Liver (tissue), 9 donors: Measurements from ENCODE around the gene GUCY1A1. TPM values are rescaled to one million over a fixed set of nuclear protein-coding genes. Genes with fewer than 3 reads are reported as not detected.
"Not testable (repeated sequence)": the region's sequence is repeated elsewhere in the genome, so short reads cannot be mapped to it uniquely, and the experiment has no call there.

Experiments
- DNase-seq: peaks from one replicate; pipeline ENCODE4 v3.0.0-alpha.2; 2017; ENCODE audit warnings: low spot score
- H3K27ac ChIP-seq, 2 donors: one replicate each; pipeline ENCODE4 v1.7.0; 2013; ENCODE audit warnings: inconsistent platforms in 2 of 2, low read length in 2 of 2, control low read depth in 1 of 2, low read depth in 1 of 2, mild to moderate bottlenecking in 1 of 2
- H3K27me3 ChIP-seq, 4 donors: one replicate each; pipeline versions ENCODE4 v1.6.1 to v1.7.0; 2013; ENCODE audit warnings: low read length in 3 of 4, inconsistent platforms in 1 of 4, mild to moderate bottlenecking in 1 of 4, moderate library complexity in 1 of 4; ENCODE audit not compliant: control insufficient read depth in 4 of 4, insufficient read depth in 4 of 4
- H3K36me3 ChIP-seq, 4 donors: one replicate each; pipeline versions ENCODE4 v1.6.1 to v1.7.0; 2013; ENCODE audit warnings: low read length in 3 of 4, mild to moderate bottlenecking in 3 of 4, low read depth in 1 of 4, moderate library complexity in 1 of 4; ENCODE audit not compliant: control insufficient read depth in 4 of 4, insufficient read depth in 3 of 4
- H3K4me1 ChIP-seq, 4 donors: one replicate each; pipeline versions ENCODE4 v1.6.1 to v1.7.0; 2013; ENCODE audit warnings: low read length in 3 of 4, mild to moderate bottlenecking in 3 of 4, moderate library complexity in 1 of 4; ENCODE audit not compliant: control insufficient read depth in 4 of 4, insufficient read depth in 4 of 4
- H3K4me3 ChIP-seq, 3 donors: one replicate each; pipeline versions ENCODE4 v1.6.1 to v1.7.0; 2013; ENCODE audit warnings: low read length in 3 of 3, control low read depth in 1 of 3, low read depth in 1 of 3, mild to moderate bottlenecking in 1 of 3
- H3K9ac ChIP-seq, 2 donors: one replicate each; pipeline ENCODE4 v1.7.0; 2013; ENCODE audit warnings: low read length in 2 of 2, mild to moderate bottlenecking in 2 of 2, moderate library complexity in 2 of 2, control low read depth in 1 of 2, low read depth in 1 of 2
- H3K9me3 ChIP-seq, 4 donors: one replicate each; pipeline versions ENCODE4 v1.6.1 to v1.7.0; 2013; ENCODE audit warnings: low read length in 3 of 4; ENCODE audit not compliant: control insufficient read depth in 4 of 4
- EGR1 ChIP-seq, 2 donors: IDR thresholded peaks; 2 replicates each; pipeline ENCODE4 v1.6.1; 2016 to 2018; ENCODE audit warnings: antibody characterized with exemption in 2 of 2, low read depth in 2 of 2
- FOXA1 ChIP-seq: IDR thresholded peaks from 2 replicates; pipeline ENCODE4 v1.6.1; 2016; ENCODE audit warnings: antibody characterized with exemption
- FOXA2 ChIP-seq: IDR thresholded peaks from 2 replicates; pipeline ENCODE4 v1.6.1; 2016; ENCODE audit warnings: antibody characterized with exemption
- GABPA ChIP-seq, 2 donors: IDR thresholded peaks in 1 of 2; conservative IDR thresholded peaks in 1 of 2; 2 replicates each; pipeline ENCODE4 v1.6.1; 2016; ENCODE audit warnings: antibody characterized with exemption in 2 of 2, mild to moderate bottlenecking in 1 of 2, moderate library complexity in 1 of 2
- HNF4A ChIP-seq, 2 donors: conservative IDR thresholded peaks; 2 replicates each; pipeline ENCODE4 v1.6.1; 2016; ENCODE audit warnings: antibody characterized with exemption in 2 of 2, mild to moderate bottlenecking in 2 of 2
- HNF4G ChIP-seq: IDR thresholded peaks from 2 replicates; pipeline ENCODE4 v1.6.1; 2016; ENCODE audit warnings: antibody characterized with exemption
- NR2F2 ChIP-seq: IDR thresholded peaks from 2 replicates; pipeline ENCODE4 v1.6.1; 2016; ENCODE audit warnings: antibody characterized with exemption
- RAD21 ChIP-seq, 2 donors: IDR thresholded peaks; 2 replicates each; pipeline ENCODE4 v1.6.1; 2016; ENCODE audit warnings: antibody characterized with exemption in 2 of 2, mild to moderate bottlenecking in 2 of 2
- RXRA ChIP-seq, 2 donors: IDR thresholded peaks; 2 replicates each; pipeline ENCODE4 v1.6.1; 2017 to 2018; ENCODE audit warnings: antibody characterized with exemption in 2 of 2, mild to moderate bottlenecking in 1 of 2
- SP1 ChIP-seq: IDR thresholded peaks from 2 replicates; pipeline ENCODE4 v1.6.1; 2018; ENCODE audit warnings: antibody characterized with exemption, mild to moderate bottlenecking
- TAF1 ChIP-seq: conservative IDR thresholded peaks from 2 replicates; pipeline ENCODE4 v1.6.1; 2016; ENCODE audit warnings: antibody characterized with exemption, mild to moderate bottlenecking
- WGBS: extraction: QIAGEN DNeasy Blood & Tissue Kit; methylation state at CpG from one replicate; pipeline ENCODE4 v1.1.7; 2013; 5-methylcytosine and 5-hydroxymethylcytosine counted together
- polyA plus RNA-seq, 2 donors: library from polyadenylated mRNA; stranded (reverse) in 1 of 2; unstranded in 1 of 2; fragments of 200-250 nt in 1 of 2; fragments of >200 nt in 1 of 2; fragmentation: Nextera tagmentation in 1 of 2; extraction: Ambion mirVana in 1 of 2; gene quantifications; one replicate each; pipeline versions ENCODE4 v1.2.1 to v1.2.3, GENCODE V29; 2013 to 2015
- total RNA-seq, 2 donors: library from RNA; depleted of rRNA; stranded (reverse); fragments of >200 nt; gene quantifications; one replicate each; pipeline ENCODE4 v1.2.3, GENCODE V29; 2014
- TF ChIP-seq, protein P1 (sequence below): IDR thresholded peaks from 2 replicates; pipeline ENCODE4 v1.6.1; 2016; ENCODE audit warnings: antibody characterized with exemption
- TF ChIP-seq, protein P2 (sequence below): IDR thresholded peaks from 2 replicates; pipeline ENCODE4 v1.6.1; 2016; ENCODE audit warnings: antibody characterized with exemption
- TF ChIP-seq, protein P3 (sequence below): fragments of 150-350 bp; IDR thresholded peaks from 2 replicates; pipeline ENCODE4 v1.5.1; 2017; ENCODE audit warnings: improper control_type of control experiment, low read depth, low read length; ENCODE audit not compliant: missing input control
- TF ChIP-seq, protein P4 (sequence below): IDR thresholded peaks from 2 replicates; pipeline ENCODE4 v1.6.1; 2016; ENCODE audit warnings: antibody characterized with exemption
- donor health status: healthy.
- donor health status: healthy.
- donor health status: healthy.
- donor health status: healthy.
- donor health status: healthy.

Gene GUCY1A1
- total and polyA plus RNA-seq, 4 donors = 2.8 to 13.5 (median 7.6) TPM

DNA sequence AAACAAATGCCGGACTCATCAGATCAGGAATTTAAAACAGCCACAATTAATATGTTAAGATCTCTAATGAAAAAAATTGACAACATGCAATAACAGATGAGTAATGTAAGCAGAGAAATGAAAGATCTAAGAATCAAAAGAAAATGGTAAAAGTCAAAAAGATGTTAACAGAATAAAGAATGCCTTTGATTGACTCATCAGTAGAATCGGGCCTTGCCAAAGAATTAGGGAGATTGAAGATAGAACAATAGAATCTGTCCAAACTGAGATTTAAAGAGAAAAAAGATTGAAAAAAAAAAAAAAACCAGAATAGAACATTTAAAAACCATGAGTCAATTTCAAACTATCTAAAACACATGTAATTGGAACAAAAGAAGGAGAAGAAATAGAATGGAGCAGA, 25.9 kb upstream of the GUCY1A1 start:
- H3K9me3 ChIP-seq = no peaks in the 10 kb centered on the region
- no peak overlapping the region for H3K27ac ChIP-seq
- H3K36me3 ChIP-seq = no peaks in the 10 kb centered on the region
- 90% methylated on average over 2 of the region's 2 CpGs for WGBS
- no peak for DNase-seq
- TF ChIP-seq HNF4G (no peak), SP1 (no peak), FOXA2 (no peak), RAD21 (IDR thresholded peaks at IDR 0.05) (no peak), EGR1 (IDR thresholded peaks at IDR 0.05; ENCODE audit: low read depth in 2 of 2) (no peak)
- TF ChIP-seq, protein P1, sequence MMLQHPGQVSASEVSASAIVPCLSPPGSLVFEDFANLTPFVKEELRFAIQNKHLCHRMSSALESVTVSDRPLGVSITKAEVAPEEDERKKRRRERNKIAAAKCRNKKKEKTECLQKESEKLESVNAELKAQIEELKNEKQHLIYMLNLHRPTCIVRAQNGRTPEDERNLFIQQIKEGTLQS = no peak
- no peak overlapping the region for H3K9ac ChIP-seq
- no peaks in the 10 kb centered on the region for H3K4me1 ChIP-seq
- H3K4me3 ChIP-seq = no peak overlapping the region
- no peaks in the 10 kb centered on the region for H3K27me3 ChIP-seq

DNA sequence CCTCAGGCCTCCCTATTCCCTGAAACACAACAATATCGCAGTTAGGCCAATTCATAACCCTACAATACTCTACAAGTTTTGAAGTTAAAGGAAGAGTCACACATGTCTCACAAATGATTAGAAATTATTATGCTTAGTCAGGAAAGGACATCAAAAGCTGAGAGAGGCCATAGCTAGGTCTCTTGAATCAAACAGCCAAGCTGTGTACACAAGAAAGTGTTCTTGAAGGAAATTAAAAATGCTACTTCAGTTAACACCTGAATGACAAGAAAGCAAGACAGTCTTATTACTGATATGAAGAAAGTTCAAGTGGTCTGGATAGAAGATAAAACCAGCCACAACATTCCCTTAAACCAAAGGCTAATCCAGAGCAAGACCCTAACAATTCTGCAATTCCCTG, 23.6 kb upstream of the GUCY1A1 start:
- 93% methylated on average over 1 of the region's 1 CpG for WGBS
- no peak for TF ChIP-seq SP1
- H3K27ac ChIP-seq = no peak overlapping the region

DNA sequence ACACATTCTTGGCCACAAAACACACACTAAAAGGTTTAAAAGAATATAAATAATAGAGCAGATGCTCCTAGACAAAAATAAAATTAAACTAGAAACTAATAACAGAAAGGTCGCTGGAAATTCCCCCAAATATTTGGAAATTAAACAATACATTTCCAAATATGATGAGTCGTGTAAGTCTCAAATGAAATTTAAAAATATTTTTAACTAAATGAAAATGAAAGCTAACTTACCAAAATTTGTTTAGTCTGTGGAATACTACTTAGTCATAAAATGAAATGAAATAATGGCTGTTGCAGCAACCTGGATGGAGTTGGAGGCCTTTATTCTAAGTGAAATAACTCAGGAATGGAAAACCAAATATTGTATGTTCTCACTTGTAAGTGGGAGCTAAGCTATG, 20.6 kb upstream of the GUCY1A1 start:
- no peaks in the 10 kb centered on the region for H3K9me3 ChIP-seq
- TF ChIP-seq FOXA2 (no peak), NR2F2 (no peak), RXRA (IDR thresholded peaks at IDR 0.05) (no peak), GABPA (IDR thresholded peaks at IDR 0.05 in 1 of 2, conservative IDR thresholded peaks at IDR 0.05 in 1 of 2) (no peak), RAD21 (IDR thresholded peaks at IDR 0.05) (no peak), TAF1 (no peak), HNF4G (no peak), FOXA1 (no peak), SP1 (no peak), HNF4A (conservative IDR thresholded peaks at IDR 0.05) (no peak), EGR1 (IDR thresholded peaks at IDR 0.05; ENCODE audit: low read depth in 2 of 2) (no peak)
- TF ChIP-seq, protein P2, sequence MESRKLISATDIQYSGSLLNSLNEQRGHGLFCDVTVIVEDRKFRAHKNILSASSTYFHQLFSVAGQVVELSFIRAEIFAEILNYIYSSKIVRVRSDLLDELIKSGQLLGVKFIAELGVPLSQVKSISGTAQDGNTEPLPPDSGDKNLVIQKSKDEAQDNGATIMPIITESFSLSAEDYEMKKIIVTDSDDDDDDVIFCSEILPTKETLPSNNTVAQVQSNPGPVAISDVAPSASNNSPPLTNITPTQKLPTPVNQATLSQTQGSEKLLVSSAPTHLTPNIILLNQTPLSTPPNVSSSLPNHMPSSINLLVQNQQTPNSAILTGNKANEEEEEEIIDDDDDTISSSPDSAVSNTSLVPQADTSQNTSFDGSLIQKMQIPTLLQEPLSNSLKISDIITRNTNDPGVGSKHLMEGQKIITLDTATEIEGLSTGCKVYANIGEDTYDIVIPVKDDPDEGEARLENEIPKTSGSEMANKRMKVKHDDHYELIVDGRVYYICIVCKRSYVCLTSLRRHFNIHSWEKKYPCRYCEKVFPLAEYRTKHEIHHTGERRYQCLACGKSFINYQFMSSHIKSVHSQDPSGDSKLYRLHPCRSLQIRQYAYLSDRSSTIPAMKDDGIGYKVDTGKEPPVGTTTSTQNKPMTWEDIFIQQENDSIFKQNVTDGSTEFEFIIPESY = no peak
- TF ChIP-seq, protein P3, sequence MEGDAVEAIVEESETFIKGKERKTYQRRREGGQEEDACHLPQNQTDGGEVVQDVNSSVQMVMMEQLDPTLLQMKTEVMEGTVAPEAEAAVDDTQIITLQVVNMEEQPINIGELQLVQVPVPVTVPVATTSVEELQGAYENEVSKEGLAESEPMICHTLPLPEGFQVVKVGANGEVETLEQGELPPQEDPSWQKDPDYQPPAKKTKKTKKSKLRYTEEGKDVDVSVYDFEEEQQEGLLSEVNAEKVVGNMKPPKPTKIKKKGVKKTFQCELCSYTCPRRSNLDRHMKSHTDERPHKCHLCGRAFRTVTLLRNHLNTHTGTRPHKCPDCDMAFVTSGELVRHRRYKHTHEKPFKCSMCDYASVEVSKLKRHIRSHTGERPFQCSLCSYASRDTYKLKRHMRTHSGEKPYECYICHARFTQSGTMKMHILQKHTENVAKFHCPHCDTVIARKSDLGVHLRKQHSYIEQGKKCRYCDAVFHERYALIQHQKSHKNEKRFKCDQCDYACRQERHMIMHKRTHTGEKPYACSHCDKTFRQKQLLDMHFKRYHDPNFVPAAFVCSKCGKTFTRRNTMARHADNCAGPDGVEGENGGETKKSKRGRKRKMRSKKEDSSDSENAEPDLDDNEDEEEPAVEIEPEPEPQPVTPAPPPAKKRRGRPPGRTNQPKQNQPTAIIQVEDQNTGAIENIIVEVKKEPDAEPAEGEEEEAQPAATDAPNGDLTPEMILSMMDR = no peak
- TF ChIP-seq, protein P4, sequence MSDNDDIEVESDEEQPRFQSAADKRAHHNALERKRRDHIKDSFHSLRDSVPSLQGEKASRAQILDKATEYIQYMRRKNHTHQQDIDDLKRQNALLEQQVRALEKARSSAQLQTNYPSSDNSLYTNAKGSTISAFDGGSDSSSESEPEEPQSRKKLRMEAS = no peak
- DNase-seq = no peak
- H3K4me1 ChIP-seq = no peaks in the 10 kb centered on the region
- 79% methylated on average over 2 of the region's 2 CpGs for WGBS
- H3K4me3 ChIP-seq = no peak overlapping the region
- H3K27me3 ChIP-seq = no peaks in the 10 kb centered on the region
- H3K27ac ChIP-seq = no peak overlapping the region
- H3K9ac ChIP-seq = no peak overlapping the region
- no peaks in the 10 kb centered on the region for H3K36me3 ChIP-seq

More for the DNA sequence above, 23.6 kb upstream of the GUCY1A1 start:
- H3K4me3 ChIP-seq = no peak overlapping the region
- no peaks in the 10 kb centered on the region for H3K36me3 ChIP-seq
- H3K9ac ChIP-seq = no peak overlapping the region
- H3K27me3 ChIP-seq = no peaks in the 10 kb centered on the region
- H3K9me3 ChIP-seq = no peaks in the 10 kb centered on the region
- H3K4me1 ChIP-seq = no peaks in the 10 kb centered on the region
- DNase-seq = no peak

DNA sequence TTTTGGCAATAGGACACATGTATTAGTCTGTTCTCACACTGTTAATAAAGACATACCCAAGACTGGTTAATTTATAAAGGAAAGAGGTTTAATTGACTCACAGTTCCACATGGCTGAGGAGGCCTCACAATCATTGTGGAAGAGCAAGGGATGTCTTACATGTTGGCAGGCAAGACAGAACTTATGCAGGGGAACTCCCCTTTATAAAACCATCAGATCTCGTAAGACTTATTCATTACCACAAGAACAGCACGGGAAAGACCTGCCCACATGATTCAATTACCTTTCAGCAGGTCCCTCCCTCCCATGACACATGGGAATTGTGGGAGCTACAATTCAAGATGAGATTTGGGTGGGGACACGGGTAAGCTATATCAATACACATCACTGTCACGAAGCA, 15.9 kb upstream of the GUCY1A1 start:
- H3K4me3 ChIP-seq, H3K9ac ChIP-seq, H3K27me3 ChIP-seq, H3K27ac ChIP-seq, DNase-seq, H3K4me1 ChIP-seq, H3K36me3 ChIP-seq, H3K9me3 ChIP-seq: not testable (repeated sequence)
- WGBS = 81% methylated on average over 4 of the region's 4 CpGs
